H1 (cell line): ENCODE measurements around the gene ATP8B3. TPM values are rescaled to one million over a fixed set of nuclear protein-coding genes. Genes with fewer than 3 reads are reported as not detected.

ENCODE experiments used
- BCL11A ChIP-seq, 2 experiments: IDR thresholded peaks; one replicate each; pipeline ENCODE4 v1.6.1; 2011; ENCODE audit warnings: low read depth in 2 of 2, low read length in 2 of 2, mild to moderate bottlenecking in 2 of 2
- CHD1 ChIP-seq: IDR thresholded peaks from 2 replicates; pipeline ENCODE4 v1.6.1; 2012; ENCODE audit warnings: low read depth, low read length, improper control_type of control experiment
- CHD7 ChIP-seq: fragments of 300-600 bp; sonication (generic); IDR thresholded peaks from 2 replicates; pipeline ENCODE4 v1.7.1; 2012; ENCODE audit warnings: low read length, moderate library complexity, mild to moderate bottlenecking, inconsistent platforms; ENCODE audit not compliant: insufficient replicate concordance
- CTBP2 ChIP-seq: IDR thresholded peaks from 2 replicates; pipeline ENCODE4 v1.7.0; 2011; ENCODE audit warnings: borderline replicate concordance, mild to moderate bottlenecking, moderate library complexity, mixed read lengths, low read length; ENCODE audit not compliant: insufficient read depth, insufficient read length
- GABPA ChIP-seq: IDR thresholded peaks from 2 replicates; pipeline ENCODE4 v1.6.1; 2011; ENCODE audit warnings: mild to moderate bottlenecking, low read length, moderate library complexity, borderline replicate concordance; ENCODE audit not compliant: insufficient read depth
- KDM4A ChIP-seq: IDR thresholded peaks from one replicate; pipeline ENCODE4 v1.7.1; 2012; ENCODE audit warnings: low read depth, mild to moderate bottlenecking, moderate library complexity, low read length, inconsistent platforms; ENCODE audit not compliant: severe bottlenecking
- MAX ChIP-seq: IDR thresholded peaks from 2 replicates; pipeline ENCODE4 v1.6.1; 2012; ENCODE audit warnings: inconsistent platforms
- POLR2AphosphoS5 ChIP-seq: IDR thresholded peaks from 2 replicates; pipeline ENCODE4 v1.6.1; 2011; ENCODE audit warnings: low read depth, low read length
- RBBP5 ChIP-seq: IDR thresholded peaks from 2 replicates; pipeline ENCODE4 v1.7.1; 2012; ENCODE audit warnings: low read depth, mild to moderate bottlenecking, inconsistent platforms, low read length, moderate library complexity, borderline replicate concordance
- RFX5 ChIP-seq: IDR thresholded peaks from 2 replicates; pipeline ENCODE4 v1.6.1; 2011; ENCODE audit warnings: low read depth, low read length, improper control_type of control experiment, borderline replicate concordance
- TBP ChIP-seq: IDR thresholded peaks from 2 replicates; pipeline ENCODE4 v1.6.1; 2011; ENCODE audit warnings: low read depth, low read length, improper control_type of control experiment
- ZNF274 ChIP-seq: IDR thresholded peaks from 2 replicates; pipeline ENCODE4 v1.7.0; 2012; ENCODE audit warnings: low read length, borderline replicate concordance; ENCODE audit errors: extremely low read depth
- polyA plus RNA-seq, 7 experiments: library from polyadenylated mRNA; depleted of rRNA in 3 of 7; stranded (reverse) in 5 of 7; unstranded in 2 of 7; fragments of >200 nt in 5 of 7; fragments of 200-250 nt in 2 of 7; gene quantifications; 1 replicate in 5 of 7; 2 replicates in 1 of 7; 4 replicates in 1 of 7; pipeline versions ENCODE4 v1.2.1 to v1.2.3, GENCODE V29; 2011 to 2013; ENCODE audit warnings: missing spikeins in 2 of 7, mixed read lengths in 2 of 7
- total RNA-seq: library from RNA; stranded (reverse); fragmentation: NEBNext Ultra II Directional; extraction: Animal tissue kit (Norgen Biotek cat#: 25700); gene quantifications from 2 replicates; pipeline ENCODE4 v1.2.1, GENCODE V29; 2021

ATP8B3 gene
- total and polyA plus RNA-seq, 2 of the 8 experiments (the other 6 are each of a cell fraction or from before 2014, with no cell fraction given) = 4.1 to 9.3 TPM

- TF ChIP-seq CHD7 = no peak
- no peak for TF ChIP-seq MAX
- no peak for TF ChIP-seq BCL11A (IDR thresholded peaks at IDR 0.05; ENCODE audit: low read depth in 2 of 2, low read length in 2 of 2)
- no peak for TF ChIP-seq CTBP2
- TF ChIP-seq ZNF274 = no peak
- no peak for TF ChIP-seq KDM4A
- TF ChIP-seq RBBP5 = no peak
- no peak for TF ChIP-seq RFX5
- TF ChIP-seq CHD1 = no peak
- TF ChIP-seq TBP = no peak
- no peak for TF ChIP-seq GABPA
- no peak for TF ChIP-seq POLR2AphosphoS5
These were observed 18.9 kb upstream of the ATP8B3 start (continued) for GRCh38 chr19:1830978-1831377.
